Thyroid gland (tissue), 4 donors: ENCODE measurements around the gene BTNL2.
"Not testable (repeated sequence)": the region's sequence is repeated elsewhere in the genome, so short reads cannot be mapped to it uniquely, and the experiment has no call there.

ENCODE experiments used
- CTCF ChIP-seq, 6 experiments: fragments of 200-600 bp in 3 of 6; fragments of 450-650 bp in 3 of 6; sonication (generic) in 3 of 6; IDR thresholded peaks; one replicate each; pipeline ENCODE4 v1.5.1; 2016 to 2019; ENCODE audit warnings: antibody characterized with exemption in 6 of 6, mild to moderate bottlenecking in 2 of 6, inconsistent platforms in 1 of 6, moderate library complexity in 1 of 6
- POLR2A ChIP-seq, 2 donors: fragments of 450-650 bp; IDR thresholded peaks; one replicate each; pipeline ENCODE4 v1.6.1; 2017; ENCODE audit warnings: antibody characterized with exemption in 2 of 2, mild to moderate bottlenecking in 2 of 2, moderate library complexity in 1 of 2

DNA sequence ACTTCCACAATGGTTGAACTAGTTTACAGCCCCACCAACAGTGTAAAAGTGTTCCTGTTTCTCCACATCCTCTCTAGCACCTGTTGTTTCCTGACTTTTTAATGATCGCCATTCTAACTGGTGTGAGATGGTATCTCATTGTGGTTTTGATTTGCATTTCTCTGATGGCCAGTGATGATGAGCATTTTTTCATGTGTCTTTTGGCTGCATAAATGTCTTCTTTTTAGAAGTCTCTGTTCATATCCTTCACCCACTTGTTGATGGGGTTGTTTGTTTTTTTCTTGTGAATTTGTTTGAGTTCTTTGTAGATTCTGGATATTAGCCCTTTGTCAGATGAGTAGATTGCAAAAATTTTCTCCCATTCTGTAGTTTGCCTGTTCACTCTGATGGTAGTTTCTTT lies 47.8 kb downstream of the BTNL2 start:
- not testable (repeated sequence) for TF ChIP-seq POLR2A, CTCF (IDR thresholded peaks at IDR 0.05)
